Measurements from ENCODE around the gene HOXD4. TPM values are rescaled to one million over a fixed set of nuclear protein-coding genes. Genes with fewer than 3 reads are reported as not detected.

Gene HOXD4
- 0.29 to 0.66 TPM (median 0.49 TPM) in 5 replicates for total RNA-seq (2022; extraction: Qiagen RNA extraction; ENCODE audit: low read depth)

DNA sequence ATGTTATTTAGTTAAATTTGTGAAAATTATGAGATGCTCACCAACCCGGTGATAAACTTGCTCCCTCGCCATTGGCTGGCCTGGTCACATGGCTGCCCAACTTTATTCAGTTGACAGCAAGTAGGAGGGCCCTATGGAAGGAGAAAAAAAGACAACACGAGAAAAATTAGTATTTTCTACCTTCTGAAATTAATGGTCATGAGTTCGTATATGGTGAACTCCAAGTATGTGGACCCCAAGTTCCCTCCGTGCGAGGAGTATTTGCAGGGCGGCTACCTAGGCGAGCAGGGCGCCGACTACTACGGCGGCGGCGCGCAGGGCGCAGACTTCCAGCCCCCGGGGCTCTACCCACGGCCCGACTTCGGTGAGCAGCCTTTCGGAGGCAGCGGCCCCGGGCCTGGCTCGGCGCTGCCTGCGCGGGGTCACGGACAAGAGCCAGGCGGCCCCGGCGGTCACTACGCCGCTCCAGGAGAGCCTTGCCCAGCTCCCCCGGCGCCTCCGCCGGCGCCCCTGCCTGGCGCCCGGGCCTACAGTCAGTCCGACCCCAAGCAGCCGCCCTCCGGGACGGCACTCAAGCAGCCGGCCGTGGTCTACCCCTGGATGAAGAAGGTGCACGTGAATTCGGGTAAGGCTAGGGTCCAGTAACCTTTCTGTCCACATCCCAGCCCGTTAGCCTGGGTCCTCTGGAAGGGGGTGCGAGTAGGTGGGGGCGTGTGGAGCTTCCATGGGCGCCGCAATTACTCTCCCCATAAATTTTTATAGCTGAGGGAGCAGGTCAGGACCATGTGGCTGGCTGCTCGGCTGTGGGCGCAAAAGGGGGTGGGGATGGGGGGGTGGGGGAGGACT is at the start of gene HOXD4:
TSS of gene HOXD4 (plus strand) at position 109 of the 846 bp plus-strand sequence. CDS start at position 193, 84 bp downstream.

GRCh38 chr2:176106581-176107539 is 44.5 kb upstream of the HOXD4 start, which contains the start of gene HOXD11:
TSS of gene HOXD11 (plus strand) at chr2:176107280. CDS start at chr2:176107356, 76 bp downstream.

GRCh38 chr2:176115883-176116813 is 35.2 kb upstream of the HOXD4 start, which contains the start of gene HOXD10:
TSS of gene HOXD10 (plus strand) at chr2:176116778. CDS start at chr2:176116834, 56 bp downstream.

DNA sequence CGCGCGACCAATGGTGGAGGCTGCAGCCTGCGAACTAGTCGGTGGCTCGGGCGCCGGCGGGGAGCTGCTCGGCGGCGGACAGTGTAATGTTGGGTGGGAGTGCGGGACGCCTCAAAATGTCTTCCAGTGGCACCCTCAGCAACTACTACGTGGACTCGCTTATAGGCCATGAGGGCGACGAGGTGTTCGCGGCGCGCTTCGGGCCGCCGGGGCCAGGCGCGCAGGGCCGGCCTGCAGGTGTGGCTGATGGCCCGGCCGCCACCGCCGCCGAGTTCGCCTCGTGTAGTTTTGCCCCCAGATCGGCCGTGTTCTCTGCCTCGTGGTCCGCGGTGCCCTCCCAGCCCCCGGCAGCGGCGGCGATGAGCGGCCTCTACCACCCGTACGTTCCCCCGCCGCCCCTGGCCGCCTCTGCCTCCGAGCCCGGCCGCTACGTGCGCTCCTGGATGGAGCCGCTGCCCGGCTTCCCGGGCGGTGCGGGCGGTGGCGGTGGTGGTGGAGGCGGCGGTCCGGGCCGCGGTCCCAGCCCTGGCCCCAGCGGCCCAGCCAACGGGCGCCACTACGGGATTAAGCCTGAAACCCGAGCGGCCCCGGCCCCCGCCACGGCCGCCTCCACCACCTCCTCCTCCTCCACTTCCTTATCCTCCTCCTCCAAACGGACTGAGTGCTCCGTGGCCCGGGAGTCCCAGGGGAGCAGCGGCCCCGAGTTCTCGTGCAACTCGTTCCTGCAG is 28.5 kb upstream of the HOXD4 start, which contains the start of gene HOXD9:
TSS of gene HOXD9 (plus strand) at position 37 of the 728 bp plus-strand sequence. CDS start at position 87, 50 bp downstream.

DNA sequence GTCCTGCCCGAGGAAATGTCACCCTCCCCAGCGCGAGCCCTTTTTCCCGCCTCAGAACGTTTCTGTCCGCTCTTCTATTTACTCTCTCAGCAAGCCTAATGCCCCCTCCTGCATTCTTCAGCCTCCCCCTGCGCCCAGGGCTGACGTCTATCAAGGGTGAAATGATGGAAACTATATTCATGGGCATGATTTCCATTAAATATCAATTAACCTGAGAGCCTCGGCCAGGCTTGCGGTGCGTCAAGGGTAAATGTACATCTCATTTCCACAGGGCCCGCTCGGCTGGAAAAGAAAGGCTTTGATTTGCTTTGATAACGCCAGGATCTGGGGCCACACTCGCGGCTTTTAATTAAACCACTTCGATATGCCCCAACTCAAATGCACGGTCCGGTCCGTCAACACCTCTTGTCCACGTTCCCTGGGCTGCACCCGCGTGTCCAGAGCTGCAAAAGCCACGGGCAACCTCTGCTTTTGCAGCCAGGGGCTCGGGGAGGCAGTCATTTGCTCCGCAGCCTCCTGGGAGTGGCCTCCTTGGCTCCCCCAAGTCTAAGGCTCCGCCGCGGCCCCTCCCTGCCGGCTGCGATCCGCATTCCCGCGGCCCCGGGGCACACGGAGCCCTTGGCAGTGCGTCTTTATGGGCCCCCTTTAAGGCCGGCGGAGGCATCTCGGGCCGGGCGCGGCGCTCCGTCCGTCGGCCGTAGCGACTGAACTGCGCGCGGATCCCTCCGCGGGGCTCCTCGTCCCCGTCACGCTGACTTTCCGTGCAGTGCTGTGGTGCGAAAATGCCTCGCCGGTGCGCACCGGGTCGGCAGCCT is 22.2 kb upstream of the HOXD4 start, which contains the start of gene HOXD8:
TSS of gene HOXD8 (plus strand) at position 724 of the 815 bp plus-strand sequence. CDS start 662 bp downstream, outside the sequence.

DNA sequence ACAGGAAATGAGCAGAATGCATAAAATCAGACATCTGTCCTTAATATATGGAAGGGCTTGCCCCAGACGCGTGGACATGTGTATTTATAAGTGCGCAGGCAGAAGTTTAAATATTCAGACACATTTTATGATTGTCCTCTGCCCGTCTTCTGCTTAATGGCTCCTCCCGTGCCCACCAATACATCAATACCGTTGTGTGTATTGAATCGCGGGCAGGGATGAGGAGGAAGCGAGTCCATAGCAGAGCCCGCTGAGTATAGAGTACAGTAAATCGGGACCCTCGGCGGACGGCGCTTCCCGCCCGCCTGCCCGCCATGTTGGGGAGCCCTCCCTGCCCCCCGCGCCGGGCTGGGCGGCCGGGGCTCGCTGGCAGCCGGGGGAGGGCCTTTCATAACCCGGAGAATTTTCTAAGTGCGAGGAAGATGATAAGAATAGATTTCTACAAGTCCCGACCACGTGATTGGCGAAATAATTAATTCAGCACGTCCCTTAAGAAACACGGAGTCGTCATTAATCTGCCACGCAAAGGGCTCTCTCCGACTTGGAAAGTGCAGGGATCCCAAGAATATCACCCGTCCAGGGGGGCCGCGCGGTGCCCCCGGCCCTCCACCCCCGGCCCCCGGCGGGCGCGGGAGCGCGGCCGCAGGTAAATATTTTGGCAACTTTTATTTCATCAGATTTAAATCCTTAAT is 5.6 kb downstream of the HOXD4 start, which contains the start of gene HOXD3:
TSS of gene HOXD3 (plus strand) at position 501 of the 692 bp plus-strand sequence. CDS start 11,808 bp downstream, outside the sequence.

GRCh38 chr2:176187899-176188773 is 36.8 kb downstream of the HOXD4 start, which contains the start of gene HOXD1:
TSS of gene HOXD1 (plus strand) at chr2:176188668. CDS start at chr2:176188802, 134 bp downstream.

Other genes starting within 250 kb of the HOXD4 start
- gene LNPK, start 149.3 kb upstream of the HOXD4 start, total RNA-seq (2022; extraction: Qiagen RNA extraction; ENCODE audit: low read depth) = 9.6 to 14.8 TPM (median 13.3 TPM) in 5 replicates
- gene EVX2, start 67.6 kb upstream of the HOXD4 start, total RNA-seq (2022; extraction: Qiagen RNA extraction; ENCODE audit: low read depth) = 0.02 TPM in 1 of 5 replicates, not detected in the others
- gene HOXD13, start 58.8 kb upstream of the HOXD4 start, total RNA-seq (2022; extraction: Qiagen RNA extraction; ENCODE audit: low read depth) = 0.15 to 0.29 TPM (median 0.16 TPM) in 5 replicates
- not detected in 5 replicates for gene HOXD12, start 51.8 kb upstream of the HOXD4 start, total RNA-seq (2022; extraction: Qiagen RNA extraction; ENCODE audit: low read depth)
- 7.6 to 9.1 TPM (median 8.0 TPM) in 5 replicates for gene HOXD11, start 44.3 kb upstream of the HOXD4 start, total RNA-seq (2022; extraction: Qiagen RNA extraction; ENCODE audit: low read depth)
- 5.5 to 7.4 TPM (median 7.3 TPM) in 5 replicates for gene HOXD10, start 34.8 kb upstream of the HOXD4 start, total RNA-seq (2022; extraction: Qiagen RNA extraction; ENCODE audit: low read depth)
- 1.0 to 1.7 TPM (median 1.2 TPM) in 5 replicates for gene HOXD9, start 28.8 kb upstream of the HOXD4 start, total RNA-seq (2022; extraction: Qiagen RNA extraction; ENCODE audit: low read depth)
- gene HOXD8, start 21.8 kb upstream of the HOXD4 start, total RNA-seq (2022; extraction: Qiagen RNA extraction; ENCODE audit: low read depth) = 2.9 to 5.5 TPM (median 5.4 TPM) in 5 replicates
- gene HOXD3, start 5.8 kb downstream of the HOXD4 start, total RNA-seq (2022; extraction: Qiagen RNA extraction; ENCODE audit: low read depth) = 0.14 to 0.33 TPM (median 0.21 TPM) in 4 of 5 replicates, not detected in the other
- gene HOXD1, start 37.1 kb downstream of the HOXD4 start, total RNA-seq (2022; extraction: Qiagen RNA extraction; ENCODE audit: low read depth) = 0.12 to 0.44 TPM (median 0.21 TPM) in 5 replicates
- 38.5 to 48.7 TPM (median 43.8 TPM) in 5 replicates for gene MTX2, start 117.9 kb downstream of the HOXD4 start, total RNA-seq (2022; extraction: Qiagen RNA extraction; ENCODE audit: low read depth)

Data from A549 treated with RU486 at 1 μM for 4 hours (cell line).